GM19468 (cell line): Measurements from ENCODE around the gene ZNF567.
"Not testable (repeated sequence)": the region's sequence is repeated elsewhere in the genome, so short reads cannot be mapped to it uniquely, and the experiment has no call there.

Source experiments
- ATAC-seq: cut with Tn5 transposase; IDR thresholded peaks from one replicate; pipeline ENCODE4 v1.9.1; 2021; ENCODE audit warnings: mild to moderate bottlenecking, moderate library complexity, moderate number of reproducible peaks; ENCODE audit not compliant: unreplicated experiment; ENCODE audit errors: extremely low read depth

ZNF567 gene

DNA sequence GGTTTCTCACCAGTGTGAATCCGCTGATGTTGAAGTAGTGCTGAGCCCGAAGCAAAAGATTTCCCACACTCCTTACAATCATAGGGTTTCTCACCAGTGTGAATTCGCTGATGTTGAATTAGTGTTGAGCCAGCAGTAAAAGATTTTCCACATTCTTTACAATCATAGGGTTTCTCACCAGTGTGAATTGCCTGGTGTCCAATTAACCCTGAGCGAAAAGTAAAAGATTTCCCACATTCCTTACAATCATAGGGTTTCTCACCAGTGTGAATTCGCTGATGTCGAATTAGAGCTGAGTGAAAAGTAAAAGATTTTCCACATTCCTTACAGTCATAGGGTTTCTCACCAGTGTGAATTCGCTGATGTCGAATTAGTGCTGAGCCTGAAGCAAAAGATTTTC, 62.2 kb downstream of the ZNF567 start:
- ATAC-seq, result not testable (repeated sequence)

DNA sequence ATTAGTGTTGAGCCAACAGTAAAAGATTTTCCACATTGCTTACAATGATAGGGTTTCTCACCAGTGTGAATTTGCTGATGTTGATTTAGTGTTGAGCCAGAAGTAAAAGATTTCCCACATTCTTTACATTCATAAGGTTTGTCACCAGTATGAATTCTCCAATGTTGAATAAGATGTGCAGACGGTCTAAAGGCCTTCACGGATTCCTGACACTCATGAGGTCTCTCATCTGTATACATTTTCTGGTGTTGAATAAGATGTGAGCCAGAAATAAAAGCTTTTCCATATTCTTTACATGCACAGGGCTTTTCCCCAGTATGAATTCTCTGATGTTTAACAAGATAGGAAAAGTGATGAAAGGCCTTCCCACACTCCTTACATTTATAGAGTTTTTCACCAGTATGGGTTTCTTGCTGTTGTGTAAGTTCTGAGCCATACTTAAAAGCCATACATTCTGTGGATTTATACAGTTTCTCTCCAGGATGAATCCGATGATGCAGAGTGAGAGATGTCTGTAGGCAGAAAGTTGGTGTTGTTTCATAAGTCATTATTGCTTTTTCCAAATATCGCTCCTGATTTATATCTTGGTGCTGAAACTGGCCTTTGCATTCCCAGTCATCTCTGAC, 62.8 kb downstream of the ZNF567 start:
- ATAC-seq, result no peak
